Panc1 (cell line): Measurements from ENCODE around the gene BHLHE23. TPM values are rescaled to one million over a fixed set of nuclear protein-coding genes. Genes with fewer than 3 reads are reported as not detected.

Experiments used
- ATAC-seq: fragments of 200-7000 bp; cut with Tn5 transposase; 2 replicates; pipeline ENCODE4 v1.9.1; 2020; ENCODE audit warnings: mild to moderate bottlenecking, moderate library complexity
- BruUV-seq: library from RNA; stranded (reverse); fragments of 400-500 nt; replicated peaks from 2 replicates; lab custom pipeline; 2021; lab: Mats Ljungman, UMichigan
- CTCF ChIA-PET: fragments of 300-600 bp; sonication (Branson Sonifier 250); formaldehyde crosslinking; loops from one replicate; lab custom pipeline; 2022; ENCODE audit warnings: antibody characterized with exemption; lab: Charles Lee
- POLR2A ChIA-PET: fragments of 300-600 bp; sonication (Branson Sonifier 250); formaldehyde crosslinking; loops from one replicate; lab custom pipeline; 2022; ENCODE audit warnings: antibody characterized with exemption; lab: Charles Lee
- DNase-seq: peaks from one replicate; pipeline ENCODE4 v3.0.0-alpha.2; 2010; ENCODE audit warnings: low read depth, low spot score
- H3K27ac ChIP-seq: 2 replicates; pipeline ENCODE4 v1.5.1; 2011; ENCODE audit warnings: mild to moderate bottlenecking, low read length, inconsistent platforms
- H3K27me3 ChIP-seq: fragments of 200-500 bp; sonication (Bioruptor generic); 2 replicates; pipeline ENCODE4 v1.6.0; 2014; ENCODE audit warnings: low read length, inconsistent platforms; ENCODE audit not compliant: control insufficient read depth, insufficient read depth
- H3K36me3 ChIP-seq: fragments of 200-500 bp; sonication (Bioruptor generic); 2 replicates; pipeline ENCODE4 v1.5.1; 2014; ENCODE audit warnings: inconsistent platforms, mild to moderate bottlenecking, low read length, moderate library complexity; ENCODE audit not compliant: control insufficient read depth, insufficient read depth
- H3K4me1 ChIP-seq: 2 replicates; pipeline ENCODE4 v1.5.1; 2011; ENCODE audit warnings: inconsistent platforms, mild to moderate bottlenecking, low read length, moderate library complexity; ENCODE audit not compliant: control insufficient read depth, insufficient read depth
- H3K4me3 ChIP-seq, 2 experiments: 2 replicates each; pipeline ENCODE4 v1.5.1; 2011 to 2012; ENCODE audit warnings: low read depth in 2 of 2, low read length in 2 of 2, mild to moderate bottlenecking in 2 of 2, inconsistent platforms in 1 of 2, moderate library complexity in 1 of 2
- H3K9me3 ChIP-seq: fragments of 200-500 bp; sonication (Bioruptor generic); 2 replicates; pipeline ENCODE4 v1.5.1; 2014; ENCODE audit warnings: low read depth, mild to moderate bottlenecking, inconsistent platforms, low read length, moderate library complexity; ENCODE audit not compliant: control insufficient read depth, insufficient read depth
- CTCF ChIP-seq: fragments of 450-650 bp; IDR thresholded peaks from 2 replicates; pipeline ENCODE4 v1.5.1; 2017; ENCODE audit warnings: mild to moderate bottlenecking
- POLR2AphosphoS5 ChIP-seq: IDR thresholded peaks from 2 replicates; pipeline ENCODE4 v1.6.1; 2012; ENCODE audit warnings: mild to moderate bottlenecking, low read depth, low read length, moderate library complexity
- SIN3A ChIP-seq: IDR thresholded peaks from 2 replicates; pipeline ENCODE4 v1.6.1; 2012; ENCODE audit warnings: low read depth, mild to moderate bottlenecking, low read length, moderate library complexity, borderline replicate concordance; ENCODE audit not compliant: insufficient read depth
- TCF7L2 ChIP-seq: IDR thresholded peaks from 2 replicates; pipeline ENCODE4 v1.6.1; 2011; ENCODE audit warnings: mild to moderate bottlenecking, low read depth, low read length, inconsistent platforms
- in situ Hi-C: cut with HindIII; loops from 2 replicates; pipeline ENCODE4 v1.10.0; 2016; ENCODE audit warnings: low sequenced_read_pairs, low pct_unique_long_range_greater_than_20kb
- intact Hi-C: fragments of 100-400 bp; cut with micrococcal nuclease; formaldehyde crosslinking; loops from one replicate; pipeline ENCODE4 v1.10.0; 2022; ENCODE audit not compliant: unreplicated experiment
- total RNA-seq: library from RNA; stranded (reverse); gene quantifications from one replicate; pipeline ENCODE4 v1.2.1, GENCODE V29; 2021; ENCODE audit not compliant: unreplicated experiment
- TF ChIP-seq, protein P1 (sequence below), 2 experiments: IDR thresholded peaks; 2 replicates each; pipeline ENCODE4 v1.6.1; 2011 to 2012; ENCODE audit warnings: low read depth in 2 of 2, control low read depth in 1 of 2, low read length in 1 of 2, mild to moderate bottlenecking in 1 of 2, moderate library complexity in 1 of 2; ENCODE audit not compliant: insufficient read depth in 1 of 2

The BHLHE23 gene
- total RNA-seq, 1 experiment from 2014 or later: not detected

DNA sequence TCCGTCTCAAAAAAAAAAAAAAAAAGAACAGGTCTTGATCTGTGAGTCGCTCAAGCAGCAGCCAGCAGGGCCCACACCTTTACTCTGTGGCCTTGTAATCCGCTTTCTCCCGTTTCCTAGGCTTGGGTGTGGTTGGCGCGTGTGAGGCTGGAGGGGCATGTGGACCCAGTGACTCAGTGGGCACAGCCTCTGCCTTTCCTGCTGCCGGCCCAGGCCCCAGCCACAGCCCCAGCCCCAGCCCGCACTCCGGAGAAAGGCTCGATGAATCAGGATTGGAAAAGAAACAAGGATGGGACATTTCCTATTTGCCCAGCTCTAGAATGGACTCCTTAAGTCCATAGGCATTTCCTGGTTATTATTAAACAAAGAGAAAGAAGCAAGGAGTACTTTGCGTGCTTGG lies 4.3 kb downstream of the BHLHE23 start:
- intact Hi-C loops (no loop called here), in situ Hi-C loops (no loop called here)
- TF ChIP-seq, protein P1, sequence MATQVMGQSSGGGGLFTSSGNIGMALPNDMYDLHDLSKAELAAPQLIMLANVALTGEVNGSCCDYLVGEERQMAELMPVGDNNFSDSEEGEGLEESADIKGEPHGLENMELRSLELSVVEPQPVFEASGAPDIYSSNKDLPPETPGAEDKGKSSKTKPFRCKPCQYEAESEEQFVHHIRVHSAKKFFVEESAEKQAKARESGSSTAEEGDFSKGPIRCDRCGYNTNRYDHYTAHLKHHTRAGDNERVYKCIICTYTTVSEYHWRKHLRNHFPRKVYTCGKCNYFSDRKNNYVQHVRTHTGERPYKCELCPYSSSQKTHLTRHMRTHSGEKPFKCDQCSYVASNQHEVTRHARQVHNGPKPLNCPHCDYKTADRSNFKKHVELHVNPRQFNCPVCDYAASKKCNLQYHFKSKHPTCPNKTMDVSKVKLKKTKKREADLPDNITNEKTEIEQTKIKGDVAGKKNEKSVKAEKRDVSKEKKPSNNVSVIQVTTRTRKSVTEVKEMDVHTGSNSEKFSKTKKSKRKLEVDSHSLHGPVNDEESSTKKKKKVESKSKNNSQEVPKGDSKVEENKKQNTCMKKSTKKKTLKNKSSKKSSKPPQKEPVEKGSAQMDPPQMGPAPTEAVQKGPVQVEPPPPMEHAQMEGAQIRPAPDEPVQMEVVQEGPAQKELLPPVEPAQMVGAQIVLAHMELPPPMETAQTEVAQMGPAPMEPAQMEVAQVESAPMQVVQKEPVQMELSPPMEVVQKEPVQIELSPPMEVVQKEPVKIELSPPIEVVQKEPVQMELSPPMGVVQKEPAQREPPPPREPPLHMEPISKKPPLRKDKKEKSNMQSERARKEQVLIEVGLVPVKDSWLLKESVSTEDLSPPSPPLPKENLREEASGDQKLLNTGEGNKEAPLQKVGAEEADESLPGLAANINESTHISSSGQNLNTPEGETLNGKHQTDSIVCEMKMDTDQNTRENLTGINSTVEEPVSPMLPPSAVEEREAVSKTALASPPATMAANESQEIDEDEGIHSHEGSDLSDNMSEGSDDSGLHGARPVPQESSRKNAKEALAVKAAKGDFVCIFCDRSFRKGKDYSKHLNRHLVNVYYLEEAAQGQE (IDR thresholded peaks at IDR 0.05; ENCODE audit: insufficient read depth in 1 of 2, low read depth in 2 of 2, low read length in 1 of 2): no peak
- TF ChIP-seq SIN3A (no peak), POLR2AphosphoS5 (no peak), CTCF (no peak), TCF7L2 (no peak)
- ChIA-PET CTCF (no interaction called here), POLR2A (no interaction called here)
- DNase-seq (no peak), ATAC-seq (no peak)
- BruUV-seq: no TSS peak
- no peaks in the 10 kb centered on the region for H3K4me1 ChIP-seq
- H3K4me3 ChIP-seq: no peak overlapping the region
- peaks cover 6% of the 10 kb centered on the region; the same call in 1 of the 2 replicates for H3K27me3 ChIP-seq
- no peaks in the 10 kb centered on the region for H3K9me3 ChIP-seq
- H3K27ac ChIP-seq: no peak overlapping the region
- no peaks in the 10 kb centered on the region for H3K36me3 ChIP-seq

DNA sequence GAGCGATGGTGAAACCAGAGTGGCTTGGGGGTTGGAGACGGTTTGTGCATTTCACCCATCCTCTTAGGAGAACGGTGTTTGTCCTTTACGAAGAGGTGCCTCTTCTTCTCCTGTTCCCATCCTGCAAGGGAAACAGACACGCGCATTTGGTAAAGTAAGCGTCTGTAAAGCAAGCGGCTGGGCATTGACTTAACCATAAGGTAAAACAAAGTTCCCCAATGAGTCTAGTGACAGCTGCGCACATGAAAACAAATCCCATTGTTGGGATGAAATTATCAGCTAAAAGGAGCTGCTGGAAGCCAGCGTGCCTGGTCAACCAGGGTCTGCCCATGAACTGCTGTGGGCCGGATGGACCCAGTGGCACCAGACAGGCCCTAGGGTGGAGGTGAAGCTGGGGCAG lies 5.8 kb downstream of the BHLHE23 start:
- no TSS peak for BruUV-seq
- H3K36me3 ChIP-seq: no peaks in the 10 kb centered on the region
- H3K27me3 ChIP-seq: peaks cover 6% of the 10 kb centered on the region; the same call in 1 of the 2 replicates
- DNase-seq (no peak), ATAC-seq (no peak)
- H3K27ac ChIP-seq: no peak overlapping the region
- in situ Hi-C loops: no loop called here
- intact Hi-C loops: no loop called here
- H3K9me3 ChIP-seq: no peaks in the 10 kb centered on the region
- no peaks in the 10 kb centered on the region for H3K4me1 ChIP-seq
- no peak overlapping the region for H3K4me3 ChIP-seq
- POLR2A ChIA-PET: no interaction called here
- CTCF ChIA-PET: no interaction called here
- TF ChIP-seq TCF7L2: no peak
- TF ChIP-seq POLR2AphosphoS5: no peak
- TF ChIP-seq SIN3A: no peak
- TF ChIP-seq, protein P1 (IDR thresholded peaks at IDR 0.05; ENCODE audit: insufficient read depth in 1 of 2, low read depth in 2 of 2, low read length in 1 of 2): no peak
- no peak for TF ChIP-seq CTCF
